Measurements from ENCODE around the gene RAB29. TPM values are rescaled to one million over a fixed set of nuclear protein-coding genes. Genes with fewer than 3 reads are reported as not detected.

Gene RAB29
- total RNA-seq, 1 donor from 2014 or later, result 4.7 TPM

- no peaks in the 10 kb centered on the region for H3K27me3 ChIP-seq (ENCODE audit: control insufficient read depth in 3 of 3, insufficient read depth in 3 of 3, low read length in 3 of 3)
- H3K9ac ChIP-seq (ENCODE audit: low read depth in 1 of 3, low read length in 3 of 3), result peak overlapping the region; percentile 90 to 98 (median 92)
- peak overlapping the region; percentile 73 to 91 (median 81) for H3K4me3 ChIP-seq (ENCODE audit: low read length in 3 of 3)
- H3K4me1 ChIP-seq (ENCODE audit: control insufficient read depth in 3 of 3, insufficient read depth in 3 of 3, low read length in 3 of 3), result peaks cover 48 to 60% (median 50%) of the 10 kb centered on the region in 3 donors
- no peaks in the 10 kb centered on the region for H3K9me3 ChIP-seq (ENCODE audit: control insufficient read depth in 3 of 3, low read length in 3 of 3)
- peak overlapping the region; percentile 93 for H3K27ac ChIP-seq (ENCODE audit: low read depth, low read length)
- peaks cover 0 to 26% (median 6%) of the 10 kb centered on the region in 3 donors for H3K36me3 ChIP-seq (ENCODE audit: control insufficient read depth in 3 of 3, insufficient read depth in 3 of 3, low read length in 3 of 3)
Measured at GRCh38 chr1:205811660-205812059, 36.4 kb upstream of the RAB29 start.

DNA sequence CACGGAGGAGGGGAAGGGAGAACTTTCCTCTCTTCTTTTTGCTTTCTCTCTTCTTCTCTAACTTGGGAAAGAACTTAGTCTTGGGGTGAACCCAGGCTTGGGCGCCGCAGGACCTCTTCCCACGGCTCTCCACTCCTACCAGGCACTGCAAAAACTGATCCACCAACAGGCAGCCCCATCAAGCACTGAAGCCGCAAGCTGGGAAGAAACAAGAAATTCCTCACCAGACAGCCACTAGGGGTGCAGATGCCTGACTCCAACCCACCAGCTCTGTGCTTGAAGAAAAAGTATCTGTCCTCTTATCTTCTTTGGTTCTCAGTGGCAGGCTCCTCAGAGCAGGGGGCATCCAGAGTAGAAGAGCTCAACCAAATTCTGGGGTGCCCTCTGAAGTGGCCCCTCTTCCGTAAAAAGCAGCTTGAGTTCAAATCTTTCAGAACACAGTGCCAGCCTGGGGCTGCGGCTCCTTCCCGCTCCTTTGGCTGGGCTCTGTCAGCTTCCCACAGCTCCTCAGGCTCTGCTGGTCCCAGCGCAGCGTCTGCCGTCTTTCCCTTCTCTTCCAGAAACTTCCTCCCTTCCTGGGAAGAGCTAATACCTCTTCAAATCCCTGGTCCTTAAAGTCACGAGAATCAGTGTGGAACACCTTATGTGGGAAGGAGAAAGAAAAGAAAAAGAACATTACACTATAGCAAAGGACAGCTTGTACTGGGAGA is 35.3 kb upstream of the RAB29 start:
- peak overlapping the region; percentile 90 to 98 (median 92) for H3K9ac ChIP-seq (ENCODE audit: low read depth in 1 of 3, low read length in 3 of 3)
- peak overlapping the region; percentile 73 to 91 (median 81) for H3K4me3 ChIP-seq (ENCODE audit: low read length in 3 of 3)
- H3K27me3 ChIP-seq (ENCODE audit: control insufficient read depth in 3 of 3, insufficient read depth in 3 of 3, low read length in 3 of 3), result no peaks in the 10 kb centered on the region
- H3K27ac ChIP-seq (ENCODE audit: low read depth, low read length), result peak overlapping the region; percentile 93
- no peaks in the 10 kb centered on the region for H3K9me3 ChIP-seq (ENCODE audit: control insufficient read depth in 3 of 3, low read length in 3 of 3)
- peaks cover 0 to 30% (median 6%) of the 10 kb centered on the region in 3 donors for H3K36me3 ChIP-seq (ENCODE audit: control insufficient read depth in 3 of 3, insufficient read depth in 3 of 3, low read length in 3 of 3)
- peaks cover 58 to 64% (median 59%) of the 10 kb centered on the region in 3 donors for H3K4me1 ChIP-seq (ENCODE audit: control insufficient read depth in 3 of 3, insufficient read depth in 3 of 3, low read length in 3 of 3)

DNA sequence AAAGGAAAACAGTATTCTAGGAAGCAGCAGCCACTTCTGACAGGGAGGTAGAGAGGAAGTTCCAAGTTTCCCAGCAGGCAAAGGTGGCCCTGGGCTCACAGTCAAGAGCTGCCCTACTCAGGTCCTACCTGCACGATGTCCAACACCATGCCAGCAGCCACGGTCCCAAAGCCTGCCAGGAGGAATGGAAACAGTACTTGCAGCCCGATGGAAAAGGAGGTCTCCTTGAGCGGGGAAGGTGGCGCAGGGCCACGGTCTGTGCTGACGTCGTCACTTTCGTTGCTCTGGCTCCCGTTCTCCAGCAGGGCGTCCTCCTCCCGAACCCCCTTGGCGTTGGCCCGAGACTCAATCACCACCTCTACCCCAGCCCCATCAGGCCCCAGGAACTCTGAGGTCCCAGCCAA is 34.7 kb upstream of the RAB29 start:
- peaks cover 3 to 35% (median 6%) of the 10 kb centered on the region in 3 donors for H3K36me3 ChIP-seq (ENCODE audit: control insufficient read depth in 3 of 3, insufficient read depth in 3 of 3, low read length in 3 of 3)
- H3K9ac ChIP-seq (ENCODE audit: low read depth in 1 of 3, low read length in 3 of 3), result peak overlapping the region; percentile 47 to 98 (median 63)
- H3K27ac ChIP-seq (ENCODE audit: low read depth, low read length), result peak overlapping the region; percentile 93
- H3K9me3 ChIP-seq (ENCODE audit: control insufficient read depth in 3 of 3, low read length in 3 of 3), result no peaks in the 10 kb centered on the region
- H3K4me3 ChIP-seq (ENCODE audit: low read length in 3 of 3), result peak overlapping the region; percentile 67 to 91 (median 73)
- H3K4me1 ChIP-seq (ENCODE audit: control insufficient read depth in 3 of 3, insufficient read depth in 3 of 3, low read length in 3 of 3), result peaks cover 65 to 71% (median 65%) of the 10 kb centered on the region in 3 donors
- H3K27me3 ChIP-seq (ENCODE audit: control insufficient read depth in 3 of 3, insufficient read depth in 3 of 3, low read length in 3 of 3), result no peaks in the 10 kb centered on the region

DNA sequence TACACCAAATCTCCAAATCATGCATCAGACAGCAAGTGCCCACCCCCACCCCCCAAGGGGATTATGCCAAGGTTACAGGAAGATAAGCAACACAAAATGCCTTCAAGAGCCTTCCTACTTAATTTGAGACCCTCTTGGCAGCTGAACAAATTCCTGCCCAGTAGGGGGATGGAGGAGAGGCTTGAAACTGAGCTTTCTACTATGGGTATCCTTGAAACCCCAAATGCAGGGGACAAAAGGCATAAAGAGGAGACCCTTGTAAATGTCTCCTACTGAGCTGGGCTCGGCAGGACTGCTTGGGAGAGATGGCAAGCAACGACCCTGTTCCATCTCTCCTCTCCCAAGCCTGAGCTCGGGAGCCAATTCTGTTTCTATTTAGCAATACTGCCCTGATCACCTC is 34.2 kb upstream of the RAB29 start:
- peak overlapping the region in 2 of 3 donors; percentile 63 to 98 for H3K9ac ChIP-seq (ENCODE audit: low read depth in 1 of 3, low read length in 3 of 3)
- no peak overlapping the region for H3K27ac ChIP-seq (ENCODE audit: low read depth, low read length)
- peak overlapping the region; percentile 67 to 91 (median 73) for H3K4me3 ChIP-seq (ENCODE audit: low read length in 3 of 3)
- H3K4me1 ChIP-seq (ENCODE audit: control insufficient read depth in 3 of 3, insufficient read depth in 3 of 3, low read length in 3 of 3), result peaks cover 65 to 73% (median 69%) of the 10 kb centered on the region in 3 donors
- H3K27me3 ChIP-seq (ENCODE audit: control insufficient read depth in 3 of 3, insufficient read depth in 3 of 3, low read length in 3 of 3), result no peaks in the 10 kb centered on the region
- H3K9me3 ChIP-seq (ENCODE audit: control insufficient read depth in 3 of 3, low read length in 3 of 3), result no peaks in the 10 kb centered on the region
- H3K36me3 ChIP-seq (ENCODE audit: control insufficient read depth in 3 of 3, insufficient read depth in 3 of 3, low read length in 3 of 3), result peaks cover 5 to 35% (median 6%) of the 10 kb centered on the region in 3 donors

DNA sequence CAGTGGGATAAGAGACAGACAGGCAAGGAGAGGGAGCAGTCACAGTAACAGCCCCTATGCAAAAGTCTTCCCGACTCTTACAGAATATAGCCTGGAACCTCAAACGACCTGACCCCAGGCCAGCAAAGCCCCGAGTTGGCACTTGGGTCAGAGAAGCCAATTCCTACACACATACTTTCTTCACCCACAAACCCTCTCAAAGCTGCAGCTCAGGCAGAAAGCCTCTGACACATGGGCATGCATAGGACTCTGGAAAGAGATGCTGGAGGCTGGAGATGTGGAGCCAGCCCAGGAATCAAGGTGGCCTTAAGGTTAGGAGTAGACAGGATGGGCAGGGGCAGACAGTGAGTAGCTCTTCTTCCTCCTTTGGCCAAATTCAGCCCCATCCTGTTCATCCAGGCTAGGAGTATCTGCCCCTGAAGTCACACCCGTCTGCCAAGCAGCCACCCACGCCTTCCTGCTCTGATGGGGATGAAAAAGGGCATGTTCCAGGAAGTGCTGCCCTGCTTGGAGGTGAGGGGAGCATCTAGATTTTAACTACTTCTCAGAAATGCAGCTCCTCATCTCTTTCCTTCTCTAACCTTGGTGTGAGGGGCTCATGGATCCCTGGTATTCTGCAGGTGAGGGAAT is 29.9 kb upstream of the RAB29 start:
- Histone ChIP-seq H3K36me3 (ENCODE audit: control insufficient read depth in 3 of 3, insufficient read depth in 3 of 3, low read length in 3 of 3) (peaks cover 7 to 36% (median 8%) of the 10 kb centered on the region in 3 donors), H3K4me3 (ENCODE audit: low read length in 3 of 3) (peak overlapping the region in 1 of 3 donors; percentile 35), H3K4me1 (ENCODE audit: control insufficient read depth in 3 of 3, insufficient read depth in 3 of 3, low read length in 3 of 3) (peaks cover 44 to 65% (median 57%) of the 10 kb centered on the region in 3 donors), H3K9me3 (ENCODE audit: control insufficient read depth in 3 of 3, low read length in 3 of 3) (no peaks in the 10 kb centered on the region), H3K27ac (ENCODE audit: low read depth, low read length) (no peak overlapping the region), H3K9ac (ENCODE audit: low read depth in 1 of 3, low read length in 3 of 3) (peak overlapping the region in 2 of 3 donors; percentile 7 to 54), H3K27me3 (ENCODE audit: control insufficient read depth in 3 of 3, insufficient read depth in 3 of 3, low read length in 3 of 3) (no peaks in the 10 kb centered on the region)

DNA sequence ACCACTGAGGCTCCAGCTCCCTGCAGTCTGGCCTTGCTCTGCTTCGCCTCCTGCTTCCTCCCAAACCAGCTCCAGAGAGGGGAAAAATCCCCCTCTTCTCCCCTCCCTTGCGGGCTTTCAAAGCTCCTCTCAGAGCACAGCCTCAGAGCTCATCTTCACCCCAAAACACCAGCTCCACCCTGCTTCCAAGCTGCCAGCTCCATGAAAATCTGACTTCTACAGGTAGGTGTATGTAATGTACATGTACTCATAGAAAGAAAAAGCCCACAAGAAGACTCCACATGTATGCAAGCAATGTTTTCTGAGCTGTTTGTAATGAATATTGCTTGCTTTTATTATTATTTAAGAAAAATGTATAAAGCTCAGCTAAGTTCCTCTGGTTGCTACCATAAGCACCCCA is 29.3 kb upstream of the RAB29 start:
- no peaks in the 10 kb centered on the region for H3K27me3 ChIP-seq (ENCODE audit: control insufficient read depth in 3 of 3, insufficient read depth in 3 of 3, low read length in 3 of 3)
- H3K36me3 ChIP-seq (ENCODE audit: control insufficient read depth in 3 of 3, insufficient read depth in 3 of 3, low read length in 3 of 3), result peaks cover 9 to 36% (median 13%) of the 10 kb centered on the region in 3 donors
- peak overlapping the region in 1 of 3 donors; percentile 8 for H3K9ac ChIP-seq (ENCODE audit: low read depth in 1 of 3, low read length in 3 of 3)
- H3K9me3 ChIP-seq (ENCODE audit: control insufficient read depth in 3 of 3, low read length in 3 of 3), result no peaks in the 10 kb centered on the region
- no peak overlapping the region for H3K27ac ChIP-seq (ENCODE audit: low read depth, low read length)
- H3K4me1 ChIP-seq (ENCODE audit: control insufficient read depth in 3 of 3, insufficient read depth in 3 of 3, low read length in 3 of 3), result peaks cover 38 to 59% (median 52%) of the 10 kb centered on the region in 3 donors
- no peak overlapping the region for H3K4me3 ChIP-seq (ENCODE audit: low read length in 3 of 3)

- H3K36me3 ChIP-seq (ENCODE audit: control insufficient read depth in 3 of 3, insufficient read depth in 3 of 3, low read length in 3 of 3), result peaks cover 14 to 37% (median 19%) of the 10 kb centered on the region in 3 donors
- H3K9ac ChIP-seq (ENCODE audit: low read depth in 1 of 3, low read length in 3 of 3), result no peak overlapping the region
- H3K27me3 ChIP-seq (ENCODE audit: control insufficient read depth in 3 of 3, insufficient read depth in 3 of 3, low read length in 3 of 3), result no peaks in the 10 kb centered on the region
- no peak overlapping the region for H3K4me3 ChIP-seq (ENCODE audit: low read length in 3 of 3)
- H3K4me1 ChIP-seq (ENCODE audit: control insufficient read depth in 3 of 3, insufficient read depth in 3 of 3, low read length in 3 of 3), result peaks cover 32 to 54% (median 45%) of the 10 kb centered on the region in 3 donors
- no peak overlapping the region for H3K27ac ChIP-seq (ENCODE audit: low read depth, low read length)
- no peaks in the 10 kb centered on the region for H3K9me3 ChIP-seq (ENCODE audit: control insufficient read depth in 3 of 3, low read length in 3 of 3)
Measured at GRCh38 chr1:205803986-205804385, 28.7 kb upstream of the RAB29 start.

DNA sequence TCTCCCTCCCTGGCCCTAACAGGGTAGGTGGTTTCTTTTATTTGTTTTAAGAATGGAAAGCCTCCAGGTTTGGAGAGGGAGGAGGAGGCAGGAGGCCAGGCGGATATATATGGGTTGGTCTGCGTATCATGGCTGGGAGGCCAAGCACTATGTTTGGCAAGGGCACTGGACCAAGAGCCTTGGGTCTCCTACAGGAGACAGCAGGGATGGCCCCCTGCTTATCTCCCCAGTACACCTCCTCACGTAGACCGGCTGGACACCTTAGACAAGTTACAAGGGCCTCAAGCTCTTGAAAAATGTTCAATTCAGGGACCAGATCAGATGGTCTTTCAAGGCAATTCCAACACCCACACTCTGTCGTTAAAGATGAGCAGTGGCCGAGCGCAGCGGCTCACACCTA is 26.8 kb upstream of the RAB29 start:
- Histone ChIP-seq H3K36me3 (ENCODE audit: control insufficient read depth in 3 of 3, insufficient read depth in 3 of 3, low read length in 3 of 3) (peaks cover 32 to 51% (median 37%) of the 10 kb centered on the region in 3 donors), H3K4me1 (ENCODE audit: control insufficient read depth in 3 of 3, insufficient read depth in 3 of 3, low read length in 3 of 3) (peaks cover 21 to 41% (median 31%) of the 10 kb centered on the region in 3 donors), H3K9me3 (ENCODE audit: control insufficient read depth in 3 of 3, low read length in 3 of 3) (no peaks in the 10 kb centered on the region), H3K27ac (ENCODE audit: low read depth, low read length) (no peak overlapping the region), H3K4me3 (ENCODE audit: low read length in 3 of 3) (no peak overlapping the region), H3K27me3 (ENCODE audit: control insufficient read depth in 3 of 3, insufficient read depth in 3 of 3, low read length in 3 of 3) (no peaks in the 10 kb centered on the region), H3K9ac (ENCODE audit: low read depth in 1 of 3, low read length in 3 of 3) (no peak overlapping the region)

GRCh38 chr1:205800981-205801703 is 25.9 kb upstream of the RAB29 start:
- Histone ChIP-seq H3K4me1 (ENCODE audit: control insufficient read depth in 3 of 3, insufficient read depth in 3 of 3, low read length in 3 of 3) (peaks cover 16 to 33% (median 24%) of the 10 kb centered on the region in 3 donors), H3K27ac (ENCODE audit: low read depth, low read length) (no peak overlapping the region), H3K4me3 (ENCODE audit: low read length in 3 of 3) (no peak overlapping the region)

More at GRCh38 chr1:205800981-205801703, 25.9 kb upstream of the RAB29 start:
- Histone ChIP-seq H3K9ac (ENCODE audit: low read depth in 1 of 3, low read length in 3 of 3) (peak overlapping the region in 1 of 3 donors; percentile 50), H3K36me3 (ENCODE audit: control insufficient read depth in 3 of 3, insufficient read depth in 3 of 3, low read length in 3 of 3) (peaks cover 42 to 56% (median 46%) of the 10 kb centered on the region in 3 donors), H3K9me3 (ENCODE audit: control insufficient read depth in 3 of 3, low read length in 3 of 3) (no peaks in the 10 kb centered on the region), H3K27me3 (ENCODE audit: control insufficient read depth in 3 of 3, insufficient read depth in 3 of 3, low read length in 3 of 3) (no peaks in the 10 kb centered on the region)
